ENCODE measurements around the gene CALCR. TPM values are rescaled to one million over a fixed set of nuclear protein-coding genes. Genes with fewer than 3 reads are reported as not detected.

Gene CALCR
- total and polyA plus RNA-seq, 2 experiments from 2014 or later, result not detected

DNA sequence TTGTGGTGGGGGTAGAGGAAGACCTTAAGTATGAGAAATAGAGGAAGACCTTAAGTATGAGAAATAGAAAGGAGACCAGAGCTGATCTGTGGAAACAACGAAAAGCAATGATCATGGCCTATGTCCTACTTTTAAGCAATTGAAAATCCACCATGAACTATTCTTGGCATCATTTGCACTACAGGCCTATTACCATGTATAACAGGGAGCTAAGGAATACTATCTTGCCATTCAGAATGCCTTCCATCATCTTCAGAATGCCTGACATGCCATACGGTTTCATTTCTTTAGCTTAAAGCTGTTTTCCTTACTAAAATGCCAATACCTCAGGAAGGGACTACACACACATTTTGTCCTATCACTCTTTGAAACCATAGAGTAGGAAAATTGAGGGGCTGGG is 127.0 kb downstream of the CALCR start:
- no peak overlapping the region for H3K4me2 ChIP-seq (ENCODE audit: unreplicated experiment)
- TF ChIP-seq EZH2 (IDR thresholded peaks at IDR 0.05; ENCODE audit: insufficient read depth, poor library complexity, severe bottlenecking), result no peak
- no peak for TF ChIP-seq EZH2phosphoT487 (IDR thresholded peaks at IDR 0.05; ENCODE audit: insufficient read depth, low read depth)
- no peaks in the 10 kb centered on the region for H3K79me2 ChIP-seq (ENCODE audit: insufficient read depth)
- H3K27ac ChIP-seq, result no peak overlapping the region
- peaks cover 40% of the 10 kb centered on the region; the same call in 1 of the 2 replicates for H3K27me3 ChIP-seq (replicated peaks; ENCODE audit: insufficient read depth)
- no peaks in the 10 kb centered on the region for H4K20me1 ChIP-seq (ENCODE audit: insufficient read depth)
- no peak overlapping the region for H3K9ac ChIP-seq
- H3K9me3 ChIP-seq (ENCODE audit: low read depth), result no peaks in the 10 kb centered on the region
- no peaks in the 10 kb centered on the region for H3K36me3 ChIP-seq (ENCODE audit: low read depth)
- H2AFZ ChIP-seq, result no peak overlapping the region
- in situ Hi-C loops (cut with MboI), result no loop called here
- WGBS, 2 experiments (ENCODE audit: low coverage in 1 of 2, low lambda C conversion rate in 2 of 2, missing lambda C conversion rate in 2 of 2), result 2 to 5% methylated on average over 2 of the region's 2 CpGs
- H3K4me1 ChIP-seq (ENCODE audit: insufficient read depth), result no peaks in the 10 kb centered on the region
- no peaks in the 10 kb centered on the region for H3K9me2 ChIP-seq (ENCODE audit: insufficient read depth)
- H3F3A ChIP-seq (ENCODE audit: insufficient read depth), result no peaks in the 10 kb centered on the region
- no peak overlapping the region for H3K4me3 ChIP-seq
- no peak for DNase-seq

DNA sequence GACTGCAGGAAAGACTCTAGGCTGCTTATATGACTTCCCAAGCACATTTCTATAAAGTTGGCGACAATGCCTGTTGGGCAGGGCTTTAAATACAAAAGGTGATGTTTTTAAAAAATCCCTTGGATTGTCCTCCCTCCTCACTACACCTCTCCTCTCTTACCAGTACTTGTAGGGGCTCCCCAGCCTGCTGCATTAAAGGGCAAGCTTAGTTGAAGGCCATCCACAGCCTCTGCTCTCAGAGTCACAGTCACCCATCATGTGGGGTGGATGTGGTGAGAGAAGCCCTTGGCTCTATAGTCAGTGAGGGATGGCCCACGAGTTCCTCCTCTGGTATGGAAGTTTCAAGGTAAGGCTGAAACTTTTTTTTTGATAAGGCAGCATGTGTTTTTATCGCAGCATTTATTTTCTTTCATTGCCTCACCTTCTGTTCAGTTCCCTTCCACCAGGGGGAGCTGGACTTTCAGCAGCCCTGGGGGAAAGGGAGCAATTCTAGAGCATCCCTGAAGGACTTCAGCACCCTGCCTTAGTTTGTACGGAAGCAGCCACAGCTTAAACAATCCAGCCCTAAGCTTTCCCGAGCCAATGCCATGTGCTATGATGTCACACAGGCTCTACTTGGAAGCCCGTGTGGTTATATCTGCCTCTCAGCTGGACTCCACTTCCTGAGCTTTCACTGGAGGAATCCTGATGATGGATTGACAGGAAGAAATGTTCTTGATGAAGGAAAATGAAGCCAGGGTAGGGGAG is 131.9 kb downstream of the CALCR start:
- Histone ChIP-seq H2AFZ (no peak overlapping the region), H3K9ac (no peak overlapping the region), H3K4me1 (ENCODE audit: insufficient read depth) (no peaks in the 10 kb centered on the region), H3K4me3 (no peak overlapping the region), H3K9me3 (ENCODE audit: low read depth) (no peaks in the 10 kb centered on the region), H3K79me2 (ENCODE audit: insufficient read depth) (no peaks in the 10 kb centered on the region), H3K27me3 (replicated peaks; ENCODE audit: insufficient read depth) (peaks cover 23% of the 10 kb centered on the region), H3K9me2 (ENCODE audit: insufficient read depth) (no peaks in the 10 kb centered on the region), H3K4me2 (ENCODE audit: unreplicated experiment) (no peak overlapping the region), H4K20me1 (ENCODE audit: insufficient read depth) (no peaks in the 10 kb centered on the region), H3F3A (ENCODE audit: insufficient read depth) (no peaks in the 10 kb centered on the region), H3K27ac (no peak overlapping the region), H3K36me3 (ENCODE audit: low read depth) (no peaks in the 10 kb centered on the region)
- DNase-seq, result peak; percentile 63
- TF ChIP-seq EZH2 (IDR thresholded peaks at IDR 0.05; ENCODE audit: insufficient read depth, poor library complexity, severe bottlenecking) (no peak), EZH2phosphoT487 (IDR thresholded peaks at IDR 0.05; ENCODE audit: insufficient read depth, low read depth) (no peak)
- in situ Hi-C loops (cut with MboI), result no loop called here
- WGBS, 2 experiments (ENCODE audit: low coverage in 1 of 2, low lambda C conversion rate in 2 of 2, missing lambda C conversion rate in 2 of 2), result 21 to 25% methylated on average over 6 of the region's 6 CpGs

DNA sequence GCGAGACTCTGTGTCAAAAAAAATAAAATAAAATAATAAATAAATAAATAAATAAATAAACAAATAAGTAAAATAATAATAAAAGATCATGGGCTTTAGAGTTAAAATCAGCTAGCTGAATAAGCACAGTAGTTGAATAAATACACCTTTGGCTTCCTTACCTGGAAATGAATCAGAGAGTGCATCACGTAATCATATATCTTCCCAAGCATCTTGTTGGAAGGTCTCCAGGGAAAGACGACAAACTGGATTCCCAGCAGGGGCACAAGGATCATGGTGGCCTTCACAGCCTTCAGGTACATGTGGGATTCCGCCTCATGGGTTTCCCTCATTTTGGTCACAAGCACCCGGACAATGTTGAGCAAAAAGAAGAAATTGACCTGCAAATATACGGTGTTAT is 138.7 kb downstream of the CALCR start:
- in situ Hi-C loops (cut with MboI), result no loop called here
- no peaks in the 10 kb centered on the region for H3K4me1 ChIP-seq (ENCODE audit: insufficient read depth)
- H3K27me3 ChIP-seq (replicated peaks; ENCODE audit: insufficient read depth), result peaks cover 14% of the 10 kb centered on the region; the same call in 1 of the 2 replicates
- H3K4me2 ChIP-seq (ENCODE audit: unreplicated experiment), result no peak overlapping the region
- no peaks in the 10 kb centered on the region for H3F3A ChIP-seq (ENCODE audit: insufficient read depth)
- no peaks in the 10 kb centered on the region for H3K79me2 ChIP-seq (ENCODE audit: insufficient read depth)
- H3K4me3 ChIP-seq, result no peak overlapping the region
- H2AFZ ChIP-seq, result no peak overlapping the region
- no peaks in the 10 kb centered on the region for H3K9me2 ChIP-seq (ENCODE audit: insufficient read depth)
- no peaks in the 10 kb centered on the region for H3K36me3 ChIP-seq (ENCODE audit: low read depth)
- TF ChIP-seq EZH2phosphoT487 (IDR thresholded peaks at IDR 0.05; ENCODE audit: insufficient read depth, low read depth) (no peak), EZH2 (IDR thresholded peaks at IDR 0.05; ENCODE audit: insufficient read depth, poor library complexity, severe bottlenecking) (no peak)
- H3K27ac ChIP-seq, result no peak overlapping the region
- no peaks in the 10 kb centered on the region for H4K20me1 ChIP-seq (ENCODE audit: insufficient read depth)
- no peaks in the 10 kb centered on the region for H3K9me3 ChIP-seq (ENCODE audit: low read depth)
- WGBS, 2 experiments (ENCODE audit: low coverage in 1 of 2, low lambda C conversion rate in 2 of 2, missing lambda C conversion rate in 2 of 2), result 64 to 70% methylated on average over 6 of the region's 6 CpGs
- no peak for DNase-seq
- no peak overlapping the region for H3K9ac ChIP-seq

DNA sequence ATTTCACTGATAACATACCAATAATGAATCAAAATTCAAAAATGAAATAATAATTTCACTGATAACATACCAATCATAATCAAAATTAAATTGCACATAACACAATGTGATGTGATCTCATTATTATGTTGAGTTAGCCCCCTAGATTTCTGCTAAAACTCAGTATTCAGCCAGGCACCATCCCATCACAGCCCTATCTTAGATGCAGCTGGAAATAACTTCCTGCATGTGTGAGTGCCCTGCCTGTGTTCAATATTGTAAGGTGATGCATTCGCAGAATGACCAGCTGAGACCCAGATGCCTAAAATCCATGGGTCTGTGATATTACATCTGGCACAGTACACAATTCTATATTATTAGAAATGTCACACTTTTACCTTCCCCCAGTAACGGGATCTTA is 142.4 kb downstream of the CALCR start:
- Histone ChIP-seq H3K9me3 (ENCODE audit: low read depth) (no peaks in the 10 kb centered on the region), H3K9ac (no peak overlapping the region), H3K27me3 (replicated peaks; ENCODE audit: insufficient read depth) (0 out of 2 replicates have a peak, but pooled peaks cover 10% of the 10 kb centered on the region), H3K4me1 (ENCODE audit: insufficient read depth) (no peaks in the 10 kb centered on the region), H3F3A (ENCODE audit: insufficient read depth) (no peaks in the 10 kb centered on the region), H2AFZ (no peak overlapping the region), H3K79me2 (ENCODE audit: insufficient read depth) (no peaks in the 10 kb centered on the region), H3K36me3 (ENCODE audit: low read depth) (no peaks in the 10 kb centered on the region), H3K4me2 (ENCODE audit: unreplicated experiment) (no peak overlapping the region), H3K9me2 (ENCODE audit: insufficient read depth) (no peaks in the 10 kb centered on the region), H4K20me1 (ENCODE audit: insufficient read depth) (no peaks in the 10 kb centered on the region), H3K27ac (no peak overlapping the region), H3K4me3 (no peak overlapping the region)
- 0 to 3% methylated on average over 2 of the region's 2 CpGs for WGBS, 2 experiments (ENCODE audit: low coverage in 1 of 2, low lambda C conversion rate in 2 of 2, missing lambda C conversion rate in 2 of 2)
- TF ChIP-seq EZH2 (IDR thresholded peaks at IDR 0.05; ENCODE audit: insufficient read depth, poor library complexity, severe bottlenecking), result no peak
- TF ChIP-seq EZH2phosphoT487 (IDR thresholded peaks at IDR 0.05; ENCODE audit: insufficient read depth, low read depth), result no peak
- in situ Hi-C loops (cut with MboI), result no loop called here
- no peak for DNase-seq

All from GM23248 (cell line).